GM18508 (cell line): ENCODE measurements around the gene ENOX1.

Source experiments
- ATAC-seq: cut with Tn5 transposase; IDR thresholded peaks from one replicate; pipeline ENCODE4 v1.9.1; 2021; ENCODE audit warnings: moderate number of reproducible peaks; ENCODE audit not compliant: insufficient read depth, unreplicated experiment

Gene ENOX1

DNA sequence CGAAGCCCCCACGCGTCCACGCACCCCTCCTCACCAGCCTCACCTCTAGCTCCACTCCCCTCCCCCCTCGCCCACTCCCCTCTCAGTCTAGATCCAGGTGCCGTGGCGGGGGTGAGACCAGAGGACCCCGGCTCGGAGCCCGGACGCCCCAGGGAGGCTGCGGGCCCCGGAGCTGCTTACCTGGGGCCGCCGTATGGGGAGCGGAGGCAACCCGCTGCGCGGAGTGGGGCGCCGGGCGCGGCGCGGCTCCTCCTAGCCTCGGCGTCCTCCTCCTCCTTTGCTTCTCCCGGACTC lies 353 bp downstream of the ENOX1 start:
- ATAC-seq, result no peak

DNA sequence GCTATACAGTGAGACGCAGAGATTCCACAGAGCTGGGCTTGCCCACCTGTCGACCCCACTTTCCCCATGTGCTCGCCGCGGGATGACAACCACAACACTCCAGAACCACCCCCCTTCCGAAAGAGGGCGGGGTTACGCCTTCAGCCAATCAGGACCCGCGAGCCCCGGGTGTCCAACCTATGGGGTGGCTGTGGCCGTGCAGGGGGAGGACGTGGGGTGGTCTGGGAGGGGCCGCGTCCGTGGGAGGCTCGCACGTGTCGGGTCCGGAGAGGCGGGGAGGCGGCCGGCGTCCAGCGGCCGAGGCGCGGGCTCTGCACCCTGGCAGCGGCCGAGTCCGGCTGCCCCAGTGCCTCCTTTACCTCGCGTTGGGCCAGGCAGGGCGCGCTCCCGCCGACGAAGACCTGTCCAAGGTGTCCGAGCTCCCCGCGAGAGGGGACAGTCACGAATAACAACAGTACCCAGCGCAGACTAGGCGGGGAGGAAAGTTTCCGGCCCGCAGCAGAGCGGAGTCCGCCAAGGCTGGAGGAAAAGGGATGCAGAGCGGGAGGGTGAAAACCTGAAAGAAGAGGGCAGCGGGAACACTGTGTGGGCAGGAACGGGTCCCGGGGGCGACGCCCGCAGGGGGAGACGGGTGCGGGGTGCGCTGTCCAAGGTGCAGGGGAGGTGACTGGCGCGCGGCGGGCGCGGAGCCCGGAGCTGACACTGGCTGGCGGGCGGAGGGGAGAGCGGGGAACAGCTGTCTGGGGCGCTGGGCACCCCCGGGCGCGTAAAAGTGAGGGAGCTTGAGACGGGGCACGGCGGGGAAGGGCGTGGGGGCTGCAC lies 911 bp downstream of the ENOX1 start:
- ATAC-seq, result no peak

DNA sequence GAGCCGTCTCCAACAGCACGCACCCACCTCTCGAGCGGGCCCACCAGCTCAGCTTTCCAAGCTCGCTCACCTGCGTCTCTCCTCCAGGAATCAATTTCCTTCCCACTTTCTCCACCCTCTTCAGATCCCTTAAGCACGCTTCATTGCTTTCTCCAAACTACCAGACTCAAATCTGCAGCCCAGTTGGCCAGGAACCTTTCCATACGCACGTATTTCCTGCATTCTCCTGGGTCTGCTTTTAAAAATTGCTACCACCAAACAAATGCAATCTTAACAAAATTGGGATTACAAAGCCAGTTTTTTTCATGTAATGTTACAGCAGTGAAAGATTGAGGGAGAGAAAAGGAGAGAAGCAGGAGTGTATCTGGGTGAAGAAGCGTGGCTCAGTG lies 1.5 kb downstream of the ENOX1 start:
- ATAC-seq, result no peak

DNA sequence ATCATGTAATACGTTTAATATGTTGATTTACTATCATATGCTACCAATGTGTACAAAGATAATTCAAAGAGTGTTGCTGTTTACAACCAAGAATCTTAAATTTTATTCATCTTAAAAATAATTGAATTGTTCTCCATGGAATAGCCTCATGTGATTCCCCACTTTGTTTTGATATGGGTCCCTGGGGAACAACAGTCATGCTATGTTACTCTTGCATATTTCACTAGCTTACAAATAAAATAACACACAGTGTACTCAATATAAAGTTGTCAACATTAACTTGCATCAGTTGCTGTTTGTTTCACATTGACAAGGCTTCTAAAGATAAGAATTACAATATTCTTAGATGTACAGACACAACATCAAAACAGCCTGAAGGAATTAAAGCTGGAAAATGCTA lies 2.3 kb downstream of the ENOX1 start:
- no peak for ATAC-seq

DNA sequence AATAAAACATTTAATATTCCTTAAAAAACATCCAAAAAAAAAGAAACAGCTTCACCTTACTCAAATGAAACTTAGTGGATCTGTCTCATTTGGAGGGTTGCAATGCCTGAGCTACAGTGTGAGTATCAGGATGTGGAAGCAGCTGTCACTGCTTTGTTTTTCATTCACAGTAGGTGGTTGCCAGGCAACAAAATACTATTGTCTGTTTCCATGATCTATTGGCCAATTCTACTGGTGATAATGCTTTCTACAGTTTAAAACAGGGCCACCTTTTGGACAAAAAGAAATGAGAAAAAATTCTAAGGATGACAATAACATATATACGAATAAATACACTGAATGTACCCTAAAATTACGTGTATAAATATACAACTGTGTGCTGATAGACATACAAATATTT lies 3.0 kb downstream of the ENOX1 start:
- no peak for ATAC-seq

DNA sequence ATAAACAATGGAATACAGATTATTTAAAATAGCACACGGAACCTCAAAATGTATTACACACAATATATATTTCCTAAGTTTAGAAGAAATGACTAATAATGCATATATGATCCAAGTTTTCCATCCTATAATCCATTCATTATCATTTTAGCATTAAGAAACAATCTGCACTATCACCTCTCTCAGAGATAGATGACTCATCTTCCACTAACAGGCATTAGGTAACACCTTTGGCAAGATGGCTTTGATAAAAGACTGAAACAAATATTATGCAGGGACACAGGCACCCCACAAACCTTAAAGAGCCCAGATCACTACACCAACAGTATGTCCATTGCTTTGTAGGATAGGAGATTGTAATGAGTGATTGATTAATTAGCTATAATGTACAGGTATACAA lies 4.1 kb downstream of the ENOX1 start:
- ATAC-seq, result no peak

DNA sequence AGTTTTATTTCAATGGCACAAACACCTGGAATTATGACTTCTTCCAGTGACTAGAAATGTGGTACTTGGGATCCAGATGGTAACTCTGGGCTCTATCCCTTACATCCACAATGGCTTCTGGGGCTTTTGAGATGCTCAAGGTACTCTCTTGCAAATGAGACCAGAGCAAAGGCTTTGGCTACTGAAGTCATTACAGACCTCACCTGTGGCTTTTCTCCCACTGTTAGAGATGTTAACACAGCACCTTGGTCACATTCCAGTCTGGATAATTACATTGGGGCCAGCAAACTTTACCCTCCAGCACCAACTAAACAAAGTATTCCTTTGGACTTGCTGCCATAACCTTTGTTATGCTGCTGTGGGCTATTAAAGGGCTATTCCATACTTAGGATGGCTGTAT lies 6.1 kb downstream of the ENOX1 start:
- ATAC-seq, result no peak

DNA sequence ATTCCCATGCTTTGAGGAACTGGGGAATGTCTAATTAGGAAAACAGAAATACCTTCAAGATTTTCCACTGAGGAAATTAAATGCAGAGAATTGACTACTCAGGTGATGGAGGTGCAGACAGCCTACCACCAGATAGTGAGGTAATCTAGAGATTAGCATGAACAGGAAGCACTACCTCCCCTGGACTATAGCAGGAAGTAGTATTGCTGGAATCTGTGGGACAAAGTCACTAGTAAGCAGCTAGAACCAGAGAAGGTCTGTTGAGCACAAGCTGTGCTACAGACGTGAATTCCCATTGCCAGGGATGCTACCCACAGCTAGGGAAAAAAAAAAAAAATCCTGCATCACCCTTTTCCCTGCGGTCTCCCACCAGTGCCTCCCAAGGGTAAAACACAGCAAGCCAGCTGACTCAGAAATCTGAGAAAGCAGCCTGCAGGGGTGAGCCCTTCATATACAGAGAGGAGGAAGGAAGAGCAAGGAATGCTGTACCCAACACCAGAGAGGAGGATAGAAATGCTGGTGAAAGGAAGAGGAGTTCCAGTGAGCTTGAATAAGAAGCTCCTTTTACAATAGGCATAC lies 10.2 kb downstream of the ENOX1 start:
- no peak for ATAC-seq

DNA sequence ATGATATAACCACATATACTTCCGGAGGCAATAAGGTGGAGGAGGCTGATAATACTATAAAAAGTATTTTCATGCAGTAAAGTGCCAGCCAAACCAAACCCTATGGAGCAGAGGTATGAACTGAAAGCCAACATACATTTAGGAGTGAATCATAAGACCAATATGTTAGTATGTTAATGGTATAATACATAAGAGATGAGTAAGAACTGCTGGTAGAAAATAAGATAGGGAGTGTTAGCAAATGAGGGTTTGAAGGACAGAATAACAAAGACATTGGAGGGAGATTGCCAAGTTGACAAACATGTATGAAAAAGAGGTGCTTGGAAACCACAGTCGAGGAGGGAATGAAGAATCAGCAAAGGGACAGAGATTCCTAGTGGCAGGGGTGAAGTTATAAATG lies 10.8 kb downstream of the ENOX1 start:
- ATAC-seq, result no peak

DNA sequence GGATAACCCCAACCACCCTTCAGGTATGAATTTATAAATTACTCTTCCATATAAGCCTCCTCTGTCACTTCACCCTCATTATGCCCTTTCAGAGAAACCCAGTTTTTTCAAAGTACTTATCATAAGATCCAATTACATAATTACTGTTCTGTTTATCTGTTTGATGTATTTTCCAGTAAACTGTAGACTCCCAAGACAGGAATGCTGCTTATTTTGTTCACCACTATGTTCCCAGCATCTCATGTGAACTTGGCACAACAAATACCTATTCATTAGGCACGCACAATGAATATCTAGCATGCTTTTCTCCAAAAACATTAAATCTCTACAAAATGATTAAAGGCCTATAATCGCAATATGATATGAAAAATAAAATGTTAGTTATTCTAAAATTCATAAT lies 13.2 kb downstream of the ENOX1 start:
- ATAC-seq, result no peak

DNA sequence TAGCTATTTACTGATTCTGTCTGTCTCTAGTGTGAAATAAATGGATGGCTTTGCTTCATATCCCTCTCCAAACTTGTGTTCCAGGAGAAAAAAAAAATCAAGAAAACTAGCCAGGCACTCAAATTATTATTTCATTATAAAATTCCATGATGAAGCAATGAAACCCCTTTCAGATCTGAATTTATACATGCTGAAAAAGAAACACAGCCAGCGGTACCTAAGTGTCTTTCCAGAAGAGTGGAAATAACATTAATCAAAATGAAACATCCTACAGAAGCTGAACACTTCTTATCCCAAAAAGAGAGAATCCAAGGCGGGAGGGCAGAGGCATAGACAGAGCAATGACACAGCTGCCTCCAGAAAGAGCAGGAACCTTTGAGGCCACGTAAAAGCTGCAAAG lies 15.9 kb downstream of the ENOX1 start:
- ATAC-seq, result no peak

DNA sequence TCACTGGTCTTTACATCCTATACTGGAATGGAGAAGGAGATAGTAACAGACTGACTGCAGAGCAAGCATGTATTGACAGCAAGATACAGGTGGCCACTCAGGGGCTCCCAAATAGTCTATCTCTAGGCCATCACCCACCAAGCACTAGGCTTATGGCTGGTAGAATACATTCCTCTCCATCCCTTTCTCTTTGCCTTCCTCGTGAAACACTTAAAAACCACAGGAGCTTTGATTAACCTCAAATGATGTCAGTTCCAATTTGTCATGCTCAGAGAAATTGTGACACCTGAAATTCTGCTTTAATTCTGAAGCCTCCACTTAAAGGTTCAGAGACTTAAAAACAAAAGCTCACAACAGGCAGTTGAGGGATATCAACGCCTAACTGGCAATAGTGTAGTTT lies 17.2 kb downstream of the ENOX1 start:
- no peak for ATAC-seq

DNA sequence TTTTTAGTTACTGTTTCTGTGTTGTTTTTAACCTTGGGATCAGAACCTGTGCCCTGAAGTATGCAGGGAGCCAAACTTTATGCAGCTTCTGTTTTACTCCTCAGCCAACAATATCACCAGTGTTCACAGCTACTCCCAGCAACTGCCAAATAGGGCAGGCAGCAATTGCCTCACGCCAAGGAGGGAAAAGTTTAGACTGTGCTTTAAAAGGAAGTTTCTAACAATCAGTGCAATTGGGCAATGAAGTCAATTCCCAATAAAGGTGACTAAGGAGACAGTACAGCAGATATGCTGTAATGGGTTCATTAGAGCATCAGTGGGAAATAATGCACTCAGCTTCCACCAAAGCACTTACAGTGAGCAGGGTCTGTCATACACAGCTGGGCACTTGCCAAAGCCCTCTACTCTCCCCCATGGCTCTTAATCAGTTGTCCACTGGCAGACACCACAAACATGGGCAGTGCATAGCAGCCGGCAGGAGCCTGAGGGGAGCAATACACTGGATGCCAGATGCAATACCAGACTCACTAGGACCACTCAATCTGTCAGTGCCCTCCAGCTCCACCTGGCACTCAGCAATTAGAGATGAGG lies 19.3 kb downstream of the ENOX1 start:
- no peak for ATAC-seq

DNA sequence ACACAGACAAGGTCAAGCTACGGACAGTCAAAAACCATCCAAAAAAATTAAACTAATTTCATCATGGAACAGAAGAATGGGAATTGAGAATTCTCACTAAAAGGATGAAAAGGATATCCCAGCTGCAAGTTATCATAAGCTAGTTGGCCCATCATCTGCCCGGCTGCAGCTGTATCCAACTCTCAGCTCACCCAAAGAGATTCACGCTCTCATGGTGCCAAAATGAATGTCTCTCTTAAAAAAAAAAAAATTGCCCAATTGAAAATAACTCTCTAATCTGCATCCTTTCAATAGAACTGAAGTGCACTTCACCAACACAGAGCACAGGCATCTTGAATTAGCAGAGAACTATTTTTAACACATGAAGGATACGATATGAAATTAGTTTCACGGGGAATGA lies 20.0 kb downstream of the ENOX1 start:
- ATAC-seq, result no peak

DNA sequence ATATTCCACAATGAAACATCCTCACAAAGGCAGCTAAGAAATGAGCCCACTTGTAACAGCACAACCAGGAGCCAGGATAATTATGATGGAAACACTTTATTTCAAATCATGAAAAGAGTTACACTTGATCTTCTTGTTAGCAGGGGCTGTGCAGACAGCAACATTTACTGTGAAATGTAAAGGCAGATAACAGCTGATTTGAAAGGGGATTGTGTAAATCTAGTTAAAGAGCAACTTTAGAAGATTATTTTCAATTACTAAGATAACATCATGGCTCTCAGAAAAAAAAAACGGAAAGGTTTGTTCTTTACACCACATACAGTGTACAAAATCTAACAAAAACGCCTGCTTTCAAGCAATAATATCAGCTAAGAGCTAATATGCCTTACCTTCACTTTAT lies 22.4 kb downstream of the ENOX1 start:
- ATAC-seq, result no peak

DNA sequence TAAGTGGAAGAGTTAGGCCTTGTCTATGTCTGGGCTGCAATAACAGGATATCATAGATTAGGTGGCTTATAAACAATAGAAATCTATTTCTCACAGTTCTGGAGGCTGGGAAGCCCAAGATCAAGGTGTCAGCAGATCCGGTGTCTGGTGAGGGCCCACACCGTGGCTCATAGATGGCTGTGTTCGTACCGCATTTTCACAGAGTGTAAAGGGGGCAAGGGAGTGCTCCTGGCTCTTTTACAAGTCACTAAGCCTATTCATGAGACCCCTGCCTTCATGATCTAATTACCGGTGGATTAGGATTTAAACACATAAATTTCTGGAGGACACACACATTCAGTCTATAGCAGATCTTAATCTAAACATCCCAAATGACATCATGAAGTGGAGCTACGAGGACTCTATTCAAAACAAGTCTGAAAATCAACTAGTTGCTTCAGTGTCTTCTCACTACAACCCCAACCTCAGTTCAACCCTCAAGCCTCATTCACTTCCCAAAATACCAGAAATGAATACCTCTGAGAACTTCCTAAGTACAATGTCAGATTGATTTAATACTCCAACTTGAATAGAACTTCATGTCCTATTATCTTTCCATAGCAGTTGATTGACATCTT lies 23.5 kb downstream of the ENOX1 start:
- ATAC-seq, result no peak

DNA sequence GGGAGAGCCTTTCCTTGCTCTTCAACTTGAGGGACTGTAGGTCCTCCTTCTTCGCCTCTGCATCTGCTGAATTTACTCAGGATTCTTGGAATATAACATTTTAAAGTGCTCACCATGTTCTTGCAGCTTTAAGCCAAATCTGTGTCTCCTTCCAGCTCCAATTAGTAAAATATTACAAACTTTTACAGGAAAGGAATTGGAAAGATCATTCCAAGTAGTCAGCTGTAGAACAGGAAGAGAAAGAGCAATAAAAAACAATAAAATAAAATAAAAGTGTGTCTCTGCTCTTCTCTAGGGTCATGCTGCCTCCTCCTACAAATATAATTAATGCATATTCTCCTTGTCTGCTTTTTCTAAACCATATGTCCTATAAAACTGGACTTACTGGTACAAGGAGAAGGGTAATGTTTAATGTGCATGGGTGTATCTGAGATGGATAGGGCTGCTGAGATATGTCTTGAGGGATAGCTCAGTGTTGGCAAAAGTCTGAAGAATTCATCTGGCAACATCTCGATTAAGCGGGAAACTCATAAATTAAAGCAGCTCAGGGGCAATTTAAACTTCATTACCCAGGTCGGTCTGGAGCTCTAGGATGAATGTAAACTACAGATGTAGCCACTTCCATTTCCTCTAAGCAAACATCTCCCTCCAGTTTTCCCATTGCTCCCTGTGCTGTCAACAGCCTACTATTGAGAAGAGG lies 25.0 kb downstream of the ENOX1 start:
- no peak for ATAC-seq

DNA sequence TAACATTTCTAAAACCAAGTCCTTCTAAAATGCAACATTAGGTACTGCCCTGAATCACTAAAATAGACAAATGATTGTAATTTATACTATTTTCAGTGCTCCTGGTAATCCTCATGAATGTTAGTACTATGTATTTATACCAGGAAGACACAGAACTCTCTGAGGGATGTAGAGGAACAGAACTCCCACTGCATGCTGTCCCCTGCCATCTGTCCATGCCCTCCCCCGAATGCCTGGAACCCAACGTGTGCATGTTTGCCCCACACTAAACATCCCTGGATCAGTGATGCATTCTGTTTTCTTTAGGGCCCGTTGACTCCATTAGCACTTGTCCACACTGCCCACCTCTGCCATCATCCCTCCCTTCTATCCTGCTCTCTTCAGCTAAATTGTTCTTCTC lies 26.5 kb downstream of the ENOX1 start:
- ATAC-seq, result no peak

DNA sequence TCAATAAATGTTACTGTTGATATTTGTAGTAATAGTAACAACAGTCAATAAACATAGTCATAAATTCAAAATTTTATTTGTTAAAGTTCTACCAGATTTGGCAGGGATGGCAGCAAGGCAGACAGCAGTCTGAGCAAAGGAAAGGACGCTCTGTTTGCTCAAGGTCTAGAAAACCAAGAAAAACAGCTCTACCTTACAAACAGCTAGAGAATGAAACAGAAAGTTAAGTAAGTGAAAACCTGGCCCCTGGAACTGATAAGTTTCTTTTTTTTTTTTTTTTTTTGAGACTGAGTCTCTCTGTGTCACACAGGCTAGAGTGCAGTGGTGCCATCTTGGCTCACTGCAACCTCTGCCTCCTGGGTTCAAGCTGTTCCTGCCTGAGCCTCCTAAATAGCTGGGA lies 27.9 kb downstream of the ENOX1 start:
- no peak for ATAC-seq

DNA sequence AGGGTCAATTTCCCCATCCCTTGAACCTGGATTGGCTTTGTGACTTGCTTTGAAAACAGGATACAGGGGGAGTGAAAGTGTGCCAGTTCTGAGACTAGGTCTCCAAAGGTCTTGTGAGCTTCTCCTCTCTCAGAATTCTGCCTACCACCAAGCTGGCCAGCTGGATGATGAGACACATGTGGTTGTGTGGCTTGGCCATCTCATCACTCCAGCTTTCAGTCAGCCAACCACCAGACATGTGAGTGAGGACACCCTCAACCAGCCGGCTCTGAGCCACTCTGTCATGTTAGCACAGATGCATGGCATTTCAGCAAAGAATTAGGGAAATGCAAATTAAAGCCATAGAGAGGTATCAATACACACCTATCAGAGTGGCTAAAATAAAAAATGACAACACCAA lies 29.5 kb downstream of the ENOX1 start:
- ATAC-seq, result no peak

DNA sequence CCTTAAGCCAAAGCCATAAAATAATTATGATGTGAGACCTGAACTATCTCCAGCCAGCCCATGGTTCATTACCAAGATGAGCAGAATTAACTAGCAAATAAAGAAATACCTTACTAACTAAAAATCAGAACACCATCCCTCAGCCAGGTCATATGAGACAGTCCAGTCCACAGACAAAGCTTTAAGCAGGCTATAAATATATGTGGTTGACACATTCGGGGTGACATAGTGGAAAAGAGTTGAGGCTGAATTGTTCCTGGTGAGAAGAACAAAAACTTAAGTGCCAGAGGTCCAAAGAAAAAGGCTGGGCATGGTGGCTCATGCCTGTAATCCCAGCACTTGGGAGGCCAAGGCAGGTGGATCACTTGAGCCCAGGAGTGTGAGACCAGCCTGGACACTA lies 30.9 kb downstream of the ENOX1 start:
- no peak for ATAC-seq
